Suppressor macrophage treated with lipopolysaccharide for 1 hour (primary cell): ENCODE results near the gene PLCB1.

ENCODE experiments used
- DNase-seq, 3 donors: peaks; one replicate each; pipeline ENCODE4 v3.0.0-alpha.2; 2020 to 2022

PLCB1 gene

DNA sequence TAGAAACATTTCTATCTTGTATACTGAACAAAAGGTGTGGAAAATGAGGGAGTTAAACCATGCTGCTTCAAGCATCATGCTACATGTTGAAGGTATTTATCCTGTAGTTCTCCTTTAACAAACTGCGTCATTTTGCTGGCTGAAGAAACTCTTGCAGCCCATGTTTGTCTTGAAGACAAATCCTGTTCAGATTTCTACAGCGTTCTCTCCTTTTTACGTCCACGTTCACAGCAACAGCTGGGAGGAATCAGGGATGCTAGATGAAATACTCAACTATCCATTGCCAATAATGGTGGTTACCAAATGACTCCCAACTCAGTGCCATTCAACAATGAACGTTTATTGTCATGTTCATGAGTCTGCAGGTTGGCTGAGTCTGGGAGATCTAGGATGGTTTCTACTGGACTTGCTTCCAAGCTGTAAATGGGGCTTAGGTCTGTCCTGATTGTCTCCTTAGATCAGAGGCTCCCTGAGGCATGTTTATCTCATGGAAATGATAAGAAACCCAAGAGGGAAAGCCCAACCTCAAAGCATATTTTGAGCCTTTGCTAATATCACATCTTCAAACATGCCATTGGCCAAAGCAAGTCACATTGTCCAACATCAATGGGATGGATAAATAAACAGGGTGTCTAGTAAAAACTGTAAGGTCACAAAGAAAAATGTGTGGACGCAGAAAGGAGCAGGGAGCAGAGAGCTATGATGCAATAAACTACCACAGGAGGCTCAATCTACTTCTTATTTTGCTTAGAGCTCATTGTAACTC lies 2.7 kb upstream of the PLCB1 start:
- DNase-seq: no peak

DNA sequence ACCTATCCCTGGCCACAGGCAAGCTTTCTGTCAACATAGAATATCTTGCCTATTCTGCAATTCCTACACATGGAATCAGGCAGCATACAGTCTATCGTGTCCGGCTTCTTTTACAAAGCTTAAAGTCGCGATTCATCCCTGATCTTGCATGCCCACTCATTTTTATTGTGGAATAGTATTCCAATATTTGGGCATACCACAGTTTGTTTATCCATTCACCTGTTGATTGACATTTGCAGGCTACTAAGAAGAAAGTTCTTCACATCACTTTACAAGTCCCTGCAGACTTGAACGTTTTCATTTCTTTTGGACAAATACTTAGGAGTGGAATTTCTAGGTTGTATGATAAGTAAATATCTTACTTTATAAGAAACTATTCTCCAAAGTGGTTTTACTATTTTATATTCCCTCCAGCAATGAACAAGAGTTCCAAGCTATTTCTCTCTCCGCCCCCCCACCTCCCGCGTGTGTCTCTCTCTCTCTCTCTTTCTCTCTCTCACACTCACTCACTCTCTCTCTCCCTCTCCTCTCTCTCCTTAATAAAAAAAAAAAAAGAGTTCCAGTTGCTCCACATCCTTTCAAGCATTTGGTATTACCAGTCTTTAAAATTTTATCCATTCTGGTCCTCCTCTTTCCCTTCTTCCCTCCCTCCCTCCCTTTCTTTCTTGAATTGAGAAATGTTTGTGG lies 1.1 kb upstream of the PLCB1 start:
- no peak for DNase-seq

DNA sequence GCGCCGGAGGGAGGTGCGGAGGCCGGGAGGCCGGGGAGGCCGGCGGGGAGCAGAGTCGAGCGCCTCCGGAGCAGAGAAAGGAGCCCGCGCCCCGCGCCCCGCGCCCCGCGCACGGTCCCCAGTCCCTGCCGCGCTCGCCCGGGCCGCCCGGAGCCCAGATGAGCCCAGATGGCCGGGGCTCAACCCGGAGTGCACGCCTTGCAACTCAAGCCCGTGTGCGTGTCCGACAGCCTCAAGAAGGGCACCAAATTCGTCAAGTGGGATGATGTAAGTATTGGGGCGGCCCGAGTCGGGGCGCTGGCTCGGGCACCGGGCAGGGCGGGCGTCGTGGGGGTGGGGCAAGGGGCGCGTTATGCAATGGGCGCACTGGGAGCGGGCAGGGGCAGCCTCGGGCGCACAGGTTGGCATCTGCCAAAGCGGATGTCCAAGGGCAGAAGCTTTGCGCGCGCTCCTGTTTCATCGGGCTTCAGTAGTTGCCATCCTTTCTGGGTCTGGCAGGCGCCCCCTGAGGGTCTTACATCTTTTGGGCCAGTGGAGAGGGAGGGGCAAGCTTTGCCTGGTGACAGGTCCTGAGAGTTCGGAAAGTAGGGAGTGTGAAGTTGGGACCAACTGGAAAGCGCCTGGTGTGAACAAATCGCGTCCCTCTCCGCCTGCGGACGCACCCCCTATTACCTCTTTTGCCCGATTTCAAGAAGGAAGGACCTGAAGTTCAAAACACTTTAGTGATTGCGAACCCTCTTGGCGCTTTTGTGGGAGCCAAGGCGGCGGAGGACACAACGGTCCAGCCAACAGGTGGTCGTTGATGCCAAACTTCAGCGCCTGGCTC lies 631 bp downstream of the PLCB1 start:
- peak; percentile 53 to 54 (median 53) for DNase-seq

DNA sequence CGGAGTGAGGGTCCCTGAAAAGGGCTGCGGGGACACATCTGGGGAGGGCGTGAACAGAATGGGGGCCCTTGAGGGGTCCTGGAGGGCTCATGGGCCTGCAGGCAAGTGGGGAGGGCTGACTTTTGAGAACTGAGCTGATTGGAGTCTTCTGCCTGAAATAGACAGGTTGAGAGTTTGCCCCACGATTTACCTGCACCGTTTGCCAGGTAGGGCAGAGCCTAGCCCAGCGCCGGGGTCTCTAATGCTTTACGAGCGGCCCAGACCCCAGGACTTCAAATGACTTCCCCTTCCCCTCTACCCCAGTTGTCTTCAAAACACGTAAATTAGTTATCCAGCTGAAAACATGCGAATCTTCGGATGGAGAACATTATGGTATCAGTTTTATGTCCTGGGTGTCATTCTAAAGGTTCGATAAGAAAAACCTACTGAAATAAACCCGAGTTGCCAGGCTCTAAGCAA lies 1.3 kb downstream of the PLCB1 start:
- DNase-seq: peak in 1 of 3 donors; percentile 24

GRCh38 chr20:8133851-8134451 lies 1.9 kb downstream of the PLCB1 start:
- peak in 2 of 3 donors; percentile 17 to 34 for DNase-seq

DNA sequence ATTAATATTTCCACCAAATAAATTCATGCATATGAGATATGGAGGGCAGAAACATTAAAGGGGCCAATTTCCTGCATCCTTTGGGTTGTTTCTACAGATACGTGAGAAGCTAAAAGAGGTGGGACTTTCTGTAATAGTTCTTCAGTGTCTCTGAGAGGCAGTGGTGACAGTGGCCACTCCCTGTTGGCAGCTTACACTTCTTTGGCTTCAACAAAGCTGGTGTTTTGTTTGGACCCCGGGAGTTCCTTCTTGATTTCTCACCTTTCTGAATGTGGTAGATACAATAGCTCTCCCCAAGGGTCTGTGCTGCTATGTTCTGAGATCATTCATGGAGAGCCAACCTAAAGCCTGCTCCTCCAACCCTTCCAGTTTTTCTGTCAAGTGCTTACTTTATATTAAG lies 7.8 kb downstream of the PLCB1 start:
- no peak for DNase-seq

DNA sequence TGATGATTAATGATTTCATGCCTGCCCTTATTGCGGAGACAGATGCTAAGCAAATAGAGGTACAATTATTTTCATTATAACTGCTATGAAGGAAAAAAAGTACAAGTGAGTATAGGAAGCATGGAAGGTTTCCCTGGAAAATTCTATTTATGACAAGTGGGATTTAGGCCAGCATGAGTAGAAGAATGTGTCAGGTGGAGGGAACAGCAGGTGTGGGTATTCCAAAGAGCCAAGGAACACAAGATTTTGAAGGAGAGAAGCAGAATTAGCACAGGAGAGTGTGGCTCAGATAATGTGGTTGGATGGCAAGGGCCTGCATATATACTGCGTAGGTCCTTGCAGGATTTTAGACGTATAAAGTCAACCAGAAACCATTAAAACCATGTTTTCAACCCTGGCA lies 11.4 kb downstream of the PLCB1 start:
- DNase-seq: no peak

GRCh38 chr20:8144282-8145245 lies 12.5 kb downstream of the PLCB1 start:
- no peak for DNase-seq

GRCh38 chr20:8145246-8146168 lies 13.4 kb downstream of the PLCB1 start:
- DNase-seq: no peak

GRCh38 chr20:8147476-8147875 lies 15.4 kb downstream of the PLCB1 start:
- DNase-seq: no peak

DNA sequence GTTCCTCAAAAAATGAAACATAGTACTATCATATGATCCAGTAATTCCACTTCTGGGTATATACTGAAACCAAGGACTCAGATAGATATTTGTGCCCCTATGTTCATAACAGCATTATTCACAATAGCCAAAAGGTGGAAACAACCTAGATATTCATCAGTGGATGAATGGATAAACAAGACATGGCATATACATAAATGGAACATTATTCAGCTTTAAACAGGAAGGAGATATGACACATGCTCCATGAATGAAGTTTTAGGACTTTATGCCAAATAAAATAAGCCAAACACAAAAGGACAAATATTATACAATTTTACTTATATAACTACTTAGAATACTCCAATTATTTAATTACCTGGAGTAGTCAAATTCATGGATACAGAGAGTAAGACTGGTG lies 16.4 kb downstream of the PLCB1 start:
- no peak for DNase-seq

- no peak for DNase-seq
Observed at GRCh38 chr20:8150591-8150990, 18.5 kb downstream of the PLCB1 start.

GRCh38 chr20:8151372-8151771 lies 19.3 kb downstream of the PLCB1 start:
- DNase-seq: no peak

DNA sequence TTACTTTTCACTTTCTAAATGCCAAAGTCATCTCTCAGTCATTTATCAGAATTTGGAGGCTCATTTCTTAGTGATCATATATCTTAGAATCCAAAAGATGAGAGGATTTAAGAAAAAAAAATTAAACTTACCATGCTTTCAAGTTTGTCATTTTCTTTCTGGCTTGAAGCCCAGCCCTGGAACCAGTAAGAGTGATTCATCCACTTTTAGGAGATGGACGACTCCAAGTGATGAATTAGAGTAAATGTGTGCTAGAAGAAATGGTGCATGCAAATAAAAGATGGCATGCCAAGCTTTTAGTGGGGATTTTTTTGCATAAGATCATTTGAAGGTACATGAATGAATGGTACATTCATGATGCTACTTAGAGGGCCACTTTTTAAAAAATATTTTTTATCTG lies 20.1 kb downstream of the PLCB1 start:
- DNase-seq: peak in 2 of 3 donors; percentile 37 to 38

DNA sequence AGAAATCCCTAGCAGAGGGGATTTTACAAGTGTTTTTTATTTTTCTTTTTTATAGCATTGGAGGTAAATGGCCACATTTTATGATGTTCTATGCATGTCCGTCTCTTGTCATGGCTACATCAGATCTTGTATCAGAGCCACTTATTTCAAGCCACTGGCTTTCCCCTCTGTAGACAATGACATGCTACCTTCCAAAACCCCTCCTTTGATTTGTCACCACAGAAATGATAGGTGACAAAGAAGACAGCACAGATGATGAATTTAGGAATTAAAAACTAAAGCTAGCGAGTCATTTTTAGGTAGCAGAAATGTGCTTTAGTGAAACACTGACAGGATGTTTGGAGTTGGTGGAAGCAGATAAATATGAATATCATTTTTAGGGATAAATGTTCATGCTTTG lies 20.8 kb downstream of the PLCB1 start:
- DNase-seq: no peak

DNA sequence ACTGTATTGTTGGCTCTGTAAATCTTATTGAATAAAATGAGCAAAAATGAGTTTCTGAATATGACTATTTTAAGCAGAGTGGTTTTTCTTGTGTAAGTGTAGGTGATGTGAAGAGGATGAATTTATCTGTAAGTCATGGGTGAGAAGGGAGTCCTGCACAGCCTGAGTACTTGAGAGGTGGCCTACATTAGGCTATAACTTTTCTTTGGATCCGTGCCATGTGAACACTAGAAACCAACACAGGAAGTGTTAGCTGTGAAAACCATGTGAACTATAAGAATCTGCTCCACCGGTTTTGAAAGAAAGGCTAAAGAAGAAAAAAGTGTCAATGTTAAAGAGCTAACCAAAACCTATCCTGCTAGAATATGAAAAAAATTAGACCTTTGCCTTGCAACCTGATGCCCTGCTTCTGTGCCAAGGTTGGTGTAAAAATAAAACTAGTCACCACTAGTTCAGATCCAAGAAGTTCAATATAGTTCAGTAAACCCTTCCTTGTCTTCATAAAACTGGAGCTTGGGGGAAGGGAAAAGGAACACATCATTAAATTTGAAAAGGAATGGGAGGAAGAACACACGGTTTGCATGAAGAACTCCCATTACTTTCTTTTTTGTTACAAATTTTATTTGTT lies 21.3 kb downstream of the PLCB1 start:
- DNase-seq: no peak

- no peak for DNase-seq
Observed at GRCh38 chr20:8154638-8155037, 22.6 kb downstream of the PLCB1 start.

DNA sequence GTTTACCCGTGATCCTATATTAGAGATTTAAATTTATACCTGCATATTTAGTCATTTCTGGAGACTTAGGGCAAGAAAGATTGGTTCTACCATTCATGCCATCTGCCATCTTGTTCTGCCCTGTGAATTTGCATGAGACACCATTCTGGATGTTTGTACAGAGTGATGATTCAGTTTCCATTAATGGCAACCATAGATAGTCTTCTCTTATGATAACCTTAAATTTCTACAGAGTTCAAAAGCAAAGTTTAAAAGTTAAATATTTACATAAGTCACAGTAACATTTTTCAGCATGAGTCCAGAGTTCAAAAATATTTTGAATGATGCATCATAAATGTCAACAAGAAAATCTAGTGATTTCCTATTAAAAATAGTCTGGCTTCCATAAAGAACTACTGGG lies 23.2 kb downstream of the PLCB1 start:
- no peak for DNase-seq

DNA sequence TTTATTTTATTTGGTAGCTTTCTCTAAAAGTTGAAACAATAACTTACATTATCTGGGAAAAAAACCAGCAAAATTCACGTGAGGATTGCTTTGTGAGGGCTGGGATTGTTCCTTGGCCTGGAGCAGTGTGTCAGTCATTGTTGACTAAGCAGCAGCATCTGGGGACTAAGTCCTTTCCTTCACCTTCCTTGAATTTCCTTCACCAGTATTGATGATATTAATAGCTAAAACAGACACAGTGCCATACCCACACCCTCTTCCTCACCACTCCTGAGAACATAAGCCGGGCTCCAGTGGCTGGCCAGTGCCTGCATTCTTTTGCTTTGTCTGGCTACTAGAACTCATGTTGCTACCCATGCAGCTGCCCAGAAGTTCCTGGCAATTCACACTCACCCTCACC lies 23.7 kb downstream of the PLCB1 start:
- no peak for DNase-seq
